GM12892 (cell line): Measurements from ENCODE around the gene PCNT.

Experiments
- POLR2A ChIP-seq: IDR thresholded peaks from 2 replicates; pipeline ENCODE4 v1.6.1; 2011; ENCODE audit warnings: low read depth, low read length, control low read depth
- POLR2AphosphoS5 ChIP-seq: IDR thresholded peaks from 2 replicates; pipeline ENCODE4 v1.6.1; 2011; ENCODE audit warnings: low read depth, low read length, control low read depth

DNA sequence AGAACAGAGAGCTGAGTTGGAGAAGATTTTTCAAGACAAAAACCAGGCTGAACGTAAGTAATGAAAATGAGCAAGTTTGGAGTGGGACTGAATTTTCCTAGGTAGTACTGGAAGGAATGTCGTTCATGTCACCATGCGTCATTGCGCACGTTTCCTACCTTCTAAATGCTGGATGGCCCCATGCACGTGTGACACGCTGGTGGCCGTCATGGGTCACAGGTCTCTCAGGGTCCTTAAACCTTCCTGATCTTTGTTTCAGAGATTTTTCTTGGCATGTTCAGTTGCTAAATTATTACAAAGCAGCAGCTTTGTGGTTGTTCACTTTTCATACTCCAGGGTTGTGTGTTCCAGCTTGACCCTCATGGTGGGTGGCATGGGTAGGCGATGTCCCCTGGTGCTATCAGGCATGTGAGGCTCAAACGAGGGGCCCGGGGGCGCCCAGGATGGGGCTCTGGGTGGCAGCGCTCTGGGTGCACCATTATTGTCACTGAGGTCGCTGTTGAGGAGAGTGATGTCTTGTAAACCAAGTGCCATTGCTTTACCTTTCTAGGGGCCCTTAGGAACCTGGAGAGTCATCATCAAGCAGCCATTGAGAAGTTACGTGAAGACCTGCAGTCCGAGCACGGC, 25.3 kb downstream of the PCNT start:
- TF ChIP-seq POLR2AphosphoS5: no peak
- no peak for TF ChIP-seq POLR2A
